Measurements from ENCODE around the gene DNASE1.

Gene DNASE1

GRCh38 chr16:3674513-3675295, 20.2 kb downstream of the DNASE1 start:
- Mint-ChIP-seq H3K27me3 (no peaks in the 10 kb centered on the region), H3K4me1 (peaks cover 4% of the 10 kb centered on the region), H3K27ac (ENCODE audit: low read depth) (no peak overlapping the region), H3K9me3 (no peaks in the 10 kb centered on the region), H3K4me3 (no peak overlapping the region), H3K36me3 (ENCODE audit: insufficient read depth) (peaks cover 12% of the 10 kb centered on the region)
- no peak for DNase-seq (ENCODE audit: low spot score in 2 of 2)
- no peak for ATAC-seq (replicated peaks; ENCODE audit: extremely low read depth, poor library complexity, severe bottlenecking)

DNA sequence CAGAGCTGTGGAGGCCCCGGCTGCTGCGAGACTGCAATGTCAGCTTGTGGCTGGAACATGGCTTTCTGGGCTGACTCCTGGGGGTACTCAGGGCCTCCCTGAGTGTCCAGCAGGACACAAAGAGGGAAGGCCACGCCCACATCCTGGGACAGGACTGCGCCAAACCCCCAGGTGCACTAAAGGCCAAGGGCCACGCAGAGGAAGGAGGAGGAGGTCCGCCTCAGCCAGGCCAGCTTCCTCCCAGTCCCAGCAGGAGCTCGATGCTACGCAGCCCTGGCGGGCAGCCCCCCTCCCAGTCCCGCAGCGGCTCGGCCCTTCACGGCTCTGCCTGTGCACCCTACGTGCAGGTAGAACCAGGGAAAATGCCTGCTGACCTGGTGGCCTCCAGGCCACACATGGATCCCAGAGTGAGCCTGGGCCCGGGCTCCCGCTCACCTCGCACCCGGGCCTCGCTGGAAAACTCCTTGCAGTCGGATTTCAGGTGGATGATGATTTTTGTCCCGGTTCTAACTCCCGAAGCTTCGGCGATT, 21.2 kb downstream of the DNASE1 start:
- no peak overlapping the region for H3K4me3 Mint-ChIP-seq
- peaks cover 14% of the 10 kb centered on the region for H3K36me3 Mint-ChIP-seq (ENCODE audit: insufficient read depth)
- no peak overlapping the region for H3K27ac Mint-ChIP-seq (ENCODE audit: low read depth)

DNA sequence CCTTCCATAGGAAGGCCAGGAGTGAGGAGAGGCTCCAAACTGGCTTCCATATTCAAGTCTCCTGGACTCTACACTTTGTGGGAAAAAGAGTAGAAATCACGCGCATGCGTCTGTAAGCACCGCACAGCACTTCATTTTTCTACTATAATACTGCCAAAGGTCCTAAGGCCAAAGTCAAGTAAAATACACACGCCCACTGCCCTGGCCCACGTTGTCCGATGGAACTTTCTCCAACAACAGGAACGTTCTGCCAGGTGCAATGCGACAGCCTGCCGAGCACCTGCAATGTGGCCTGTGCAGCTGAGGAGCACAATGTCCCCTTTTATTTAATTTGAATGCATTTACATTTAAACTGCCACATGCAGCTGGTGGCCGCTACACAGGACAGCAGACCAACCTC, 23.5 kb downstream of the DNASE1 start:
- H3K27ac Mint-ChIP-seq (ENCODE audit: low read depth) = no peak overlapping the region
- no peaks in the 10 kb centered on the region for H3K4me1 Mint-ChIP-seq
- H3K36me3 Mint-ChIP-seq (ENCODE audit: insufficient read depth) = peaks cover 22% of the 10 kb centered on the region
- no peaks in the 10 kb centered on the region for H3K9me3 Mint-ChIP-seq
- no peak overlapping the region for H3K4me3 Mint-ChIP-seq
- ATAC-seq (replicated peaks; ENCODE audit: extremely low read depth, poor library complexity, severe bottlenecking) = no peak
- H3K27me3 Mint-ChIP-seq = no peaks in the 10 kb centered on the region
- DNase-seq (ENCODE audit: low spot score in 2 of 2) = no peak

More for the DNA sequence above, 21.2 kb downstream of the DNASE1 start:
- H3K27me3 Mint-ChIP-seq = no peaks in the 10 kb centered on the region
- no peaks in the 10 kb centered on the region for H3K9me3 Mint-ChIP-seq
- peaks cover 4% of the 10 kb centered on the region for H3K4me1 Mint-ChIP-seq
- no peak for ATAC-seq (replicated peaks; ENCODE audit: extremely low read depth, poor library complexity, severe bottlenecking)
- no peak for DNase-seq (ENCODE audit: low spot score in 2 of 2)

GRCh38 chr16:3681206-3681605, 26.7 kb downstream of the DNASE1 start:
- Mint-ChIP-seq H3K9me3 (no peaks in the 10 kb centered on the region), H3K36me3 (ENCODE audit: insufficient read depth) (peaks cover 22% of the 10 kb centered on the region), H3K4me3 (no peak overlapping the region), H3K27ac (ENCODE audit: low read depth) (no peak overlapping the region), H3K4me1 (no peaks in the 10 kb centered on the region), H3K27me3 (no peaks in the 10 kb centered on the region)
- DNase-seq (ENCODE audit: low spot score in 2 of 2) (no peak), ATAC-seq (replicated peaks; ENCODE audit: extremely low read depth, poor library complexity, severe bottlenecking) (no peak)

DNA sequence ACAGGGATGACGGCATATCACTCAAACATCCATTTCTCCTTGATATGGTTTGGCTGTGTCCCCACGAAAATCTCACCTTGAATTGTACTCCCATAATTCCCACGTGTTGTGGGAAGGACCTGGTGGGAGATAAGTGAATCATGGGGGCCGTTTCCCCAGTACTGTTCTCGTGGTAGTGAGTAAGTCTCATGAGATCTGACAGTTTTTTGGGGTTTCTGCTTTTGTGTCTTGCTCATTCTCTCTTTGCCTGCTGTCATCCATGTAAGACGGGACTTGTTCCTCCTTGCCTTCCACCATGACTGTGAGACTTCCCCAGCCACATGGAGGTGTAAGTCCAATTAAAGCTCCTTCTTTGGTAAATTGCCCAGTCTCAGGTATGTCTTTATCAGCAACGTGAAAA, 32.5 kb downstream of the DNASE1 start:
- peaks cover 9% of the 10 kb centered on the region for H3K4me1 Mint-ChIP-seq
- ATAC-seq (replicated peaks; ENCODE audit: extremely low read depth, poor library complexity, severe bottlenecking) = no peak
- H3K4me3 Mint-ChIP-seq = no peak overlapping the region
- DNase-seq (ENCODE audit: low spot score in 2 of 2) = no peak
- H3K36me3 Mint-ChIP-seq (ENCODE audit: insufficient read depth) = peaks cover 13% of the 10 kb centered on the region
- no peak overlapping the region for H3K27ac Mint-ChIP-seq (ENCODE audit: low read depth)
- no peaks in the 10 kb centered on the region for H3K9me3 Mint-ChIP-seq
- no peaks in the 10 kb centered on the region for H3K27me3 Mint-ChIP-seq

- Mint-ChIP-seq H3K4me1 (peaks cover 9% of the 10 kb centered on the region), H3K36me3 (ENCODE audit: insufficient read depth) (peaks cover 11% of the 10 kb centered on the region), H3K27ac (ENCODE audit: low read depth) (no peak overlapping the region), H3K9me3 (no peaks in the 10 kb centered on the region), H3K4me3 (no peak overlapping the region), H3K27me3 (no peaks in the 10 kb centered on the region)
- DNase-seq (ENCODE audit: low spot score in 2 of 2) = no peak
- ATAC-seq (replicated peaks; ENCODE audit: extremely low read depth, poor library complexity, severe bottlenecking) = no peak
Observed at GRCh38 chr16:3687792-3688191, 33.3 kb downstream of the DNASE1 start.

DNA sequence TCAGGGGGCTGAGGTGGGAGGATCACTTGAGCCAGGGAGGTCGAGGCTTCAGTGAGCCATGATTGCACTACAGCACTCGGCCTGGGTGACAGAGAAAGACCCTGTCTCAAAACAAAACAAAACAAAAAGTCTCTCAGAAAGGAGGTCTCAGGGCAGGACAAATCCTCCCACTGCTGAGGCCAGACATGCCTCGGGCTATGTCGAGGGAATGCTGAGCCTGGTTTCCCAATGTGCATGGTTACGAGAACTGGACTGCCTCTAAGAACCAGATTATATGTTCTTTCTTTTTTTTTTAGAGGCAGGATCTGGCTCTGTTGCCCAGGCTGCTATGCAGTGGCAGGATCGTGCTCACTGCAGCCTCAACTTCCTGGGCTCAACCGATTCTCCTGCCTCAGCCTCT, 35.2 kb downstream of the DNASE1 start:
- Mint-ChIP-seq H3K4me3 (no peak overlapping the region), H3K36me3 (ENCODE audit: insufficient read depth) (peaks cover 6% of the 10 kb centered on the region), H3K27me3 (no peaks in the 10 kb centered on the region), H3K9me3 (no peaks in the 10 kb centered on the region), H3K4me1 (peaks cover 9% of the 10 kb centered on the region), H3K27ac (ENCODE audit: low read depth) (no peak overlapping the region)
- no peak for ATAC-seq (replicated peaks; ENCODE audit: extremely low read depth, poor library complexity, severe bottlenecking)
- DNase-seq (ENCODE audit: low spot score in 2 of 2) = no peak

GRCh38 chr16:3690470-3690928, 36.0 kb downstream of the DNASE1 start:
- H3K4me3 Mint-ChIP-seq = peak overlapping the region; percentile 56
- H3K27me3 Mint-ChIP-seq = no peaks in the 10 kb centered on the region
- ATAC-seq (replicated peaks; ENCODE audit: extremely low read depth, poor library complexity, severe bottlenecking) (peak; percentile 82), DNase-seq (ENCODE audit: low spot score in 2 of 2) (peak; percentile 75 to 77)
- H3K36me3 Mint-ChIP-seq (ENCODE audit: insufficient read depth) = peaks cover 6% of the 10 kb centered on the region
- no peaks in the 10 kb centered on the region for H3K9me3 Mint-ChIP-seq
- H3K4me1 Mint-ChIP-seq = peaks cover 9% of the 10 kb centered on the region
- no peak overlapping the region for H3K27ac Mint-ChIP-seq (ENCODE audit: low read depth)

DNA sequence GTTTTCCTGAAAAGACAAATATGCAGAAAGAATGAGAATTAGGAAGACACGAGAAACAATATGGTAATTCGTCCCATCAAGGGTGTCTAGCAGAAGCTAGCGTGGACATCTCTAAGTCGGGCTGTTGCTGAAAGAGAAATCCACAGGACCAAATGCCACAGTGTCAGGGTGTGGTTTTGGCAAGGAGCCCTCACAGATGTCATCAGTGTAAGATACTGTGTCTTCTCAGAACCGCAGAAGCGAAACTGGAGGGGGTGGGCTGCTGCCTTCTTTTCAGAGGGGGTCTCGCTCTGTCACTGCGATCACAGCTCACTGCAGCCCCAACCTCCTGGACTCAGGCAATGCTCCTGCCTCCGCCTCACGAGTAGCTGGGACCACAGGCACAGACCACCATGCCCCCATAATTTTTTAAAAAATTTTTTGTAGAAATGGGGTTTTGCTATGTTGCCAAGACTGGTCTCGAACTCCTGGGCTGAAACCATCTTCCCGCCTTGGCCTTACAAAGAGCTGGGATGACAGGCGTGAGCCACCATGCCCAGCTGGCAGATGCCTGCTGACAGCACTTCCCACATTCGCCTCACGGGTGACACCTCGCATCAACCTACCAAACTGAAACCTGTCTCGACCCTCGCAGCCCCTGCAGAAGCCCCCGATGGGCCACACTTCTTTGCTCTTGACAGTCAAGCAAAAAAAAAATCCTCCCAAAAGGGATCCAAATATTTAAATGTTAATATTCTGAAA, 36.7 kb downstream of the DNASE1 start:
- peaks cover 11% of the 10 kb centered on the region for H3K4me1 Mint-ChIP-seq
- no peak for ATAC-seq (replicated peaks; ENCODE audit: extremely low read depth, poor library complexity, severe bottlenecking)
- DNase-seq (ENCODE audit: low spot score in 2 of 2) = no peak
- no peak overlapping the region for H3K27ac Mint-ChIP-seq (ENCODE audit: low read depth)
- peaks cover 4% of the 10 kb centered on the region for H3K36me3 Mint-ChIP-seq (ENCODE audit: insufficient read depth)
- H3K9me3 Mint-ChIP-seq = no peaks in the 10 kb centered on the region
- peak overlapping the region; percentile 56 for H3K4me3 Mint-ChIP-seq
- H3K27me3 Mint-ChIP-seq = no peaks in the 10 kb centered on the region

GRCh38 chr16:3691761-3692160, 37.3 kb downstream of the DNASE1 start:
- Mint-ChIP-seq H3K9me3 (no peaks in the 10 kb centered on the region), H3K27ac (ENCODE audit: low read depth) (no peak overlapping the region), H3K4me1 (peaks cover 13% of the 10 kb centered on the region), H3K36me3 (ENCODE audit: insufficient read depth) (peaks cover 4% of the 10 kb centered on the region), H3K27me3 (no peaks in the 10 kb centered on the region), H3K4me3 (no peak overlapping the region)
- DNase-seq (ENCODE audit: low spot score in 2 of 2) = no peak
- ATAC-seq (replicated peaks; ENCODE audit: extremely low read depth, poor library complexity, severe bottlenecking) = no peak

DNA sequence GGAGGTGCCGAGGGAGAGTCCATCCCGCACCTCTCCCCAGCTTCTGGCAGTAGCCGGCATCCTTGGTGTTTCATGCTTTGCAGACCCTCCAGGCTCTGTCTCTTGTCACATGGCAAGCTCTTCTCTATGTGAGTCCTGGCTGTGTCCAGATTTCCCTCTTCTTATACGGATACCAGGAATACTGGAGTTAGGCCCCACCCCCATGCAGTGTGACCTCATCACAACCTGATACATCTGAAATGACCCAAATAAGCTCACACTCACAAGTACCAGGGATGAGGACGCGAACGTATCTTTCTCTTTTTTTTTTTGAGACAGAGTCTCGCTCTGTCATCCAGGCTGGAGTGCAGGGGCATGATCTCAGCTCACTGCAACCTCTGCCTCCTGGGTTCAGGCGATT, 39.6 kb downstream of the DNASE1 start:
- Mint-ChIP-seq H3K4me1 (peaks cover 13% of the 10 kb centered on the region), H3K27me3 (no peaks in the 10 kb centered on the region), H3K4me3 (no peak overlapping the region), H3K36me3 (ENCODE audit: insufficient read depth) (peaks cover 5% of the 10 kb centered on the region), H3K27ac (ENCODE audit: low read depth) (no peak overlapping the region), H3K9me3 (no peaks in the 10 kb centered on the region)
- no peak for DNase-seq (ENCODE audit: low spot score in 2 of 2)
- no peak for ATAC-seq (replicated peaks; ENCODE audit: extremely low read depth, poor library complexity, severe bottlenecking)

- Mint-ChIP-seq H3K4me1 (peaks cover 6% of the 10 kb centered on the region), H3K9me3 (no peaks in the 10 kb centered on the region), H3K27ac (ENCODE audit: low read depth) (no peak overlapping the region), H3K36me3 (ENCODE audit: insufficient read depth) (peaks cover 2% of the 10 kb centered on the region), H3K4me3 (no peak overlapping the region), H3K27me3 (no peaks in the 10 kb centered on the region)
- ATAC-seq (replicated peaks; ENCODE audit: extremely low read depth, poor library complexity, severe bottlenecking) = no peak
- DNase-seq (ENCODE audit: low spot score in 2 of 2) = no peak
Observed at GRCh38 chr16:3695610-3696369, 41.3 kb downstream of the DNASE1 start.
